Osteocyte (in vitro differentiated cells): ENCODE measurements around the gene TSPAN8. TPM values are rescaled to one million over a fixed set of nuclear protein-coding genes. Genes with fewer than 3 reads are reported as not detected.
A peak's percentile ranks its signal among the peaks of the same experiment; 100 is the strongest.

Source experiments
- DNase-seq: peaks from one replicate; pipeline ENCODE4 v3.0.0; 2021; ENCODE audit warnings: mixed read lengths; ENCODE audit not compliant: unreplicated experiment; ENCODE audit errors: extremely low spot score
- H3K27ac Mint-ChIP-seq: one replicate; pipeline ENCODE4 v1.8.0; 2021; ENCODE audit warnings: mild to moderate bottlenecking, mixed read lengths; ENCODE audit not compliant: unreplicated experiment
- H3K27me3 Mint-ChIP-seq: one replicate; pipeline ENCODE4 v1.8.0; 2021; ENCODE audit warnings: mixed read lengths; ENCODE audit not compliant: unreplicated experiment
- H3K36me3 Mint-ChIP-seq: one replicate; pipeline ENCODE4 v1.8.0; 2021; ENCODE audit warnings: mixed read lengths; ENCODE audit not compliant: unreplicated experiment
- H3K4me1 Mint-ChIP-seq: one replicate; pipeline ENCODE4 v1.8.0; 2021; ENCODE audit warnings: mixed read lengths; ENCODE audit not compliant: unreplicated experiment
- H3K4me3 Mint-ChIP-seq: one replicate; pipeline ENCODE4 v1.8.0; 2021; ENCODE audit warnings: mild to moderate bottlenecking, moderate library complexity, mixed read lengths; ENCODE audit not compliant: unreplicated experiment
- H3K9me3 Mint-ChIP-seq: one replicate; pipeline ENCODE4 v1.8.0; 2021; ENCODE audit warnings: mixed read lengths; ENCODE audit not compliant: unreplicated experiment
- total RNA-seq: library from RNA; stranded (reverse); gene quantifications from 2 replicates; pipeline ENCODE4 v1.2.1, GENCODE V29; 2021
- TF ChIP-seq, protein P1 (sequence below): fragments of 200-600 bp; sonication (generic); IDR thresholded peaks from 2 replicates; pipeline ENCODE4 v1.5.0; 2021; ENCODE audit warnings: antibody characterized with exemption, mild to moderate bottlenecking, moderate library complexity

Gene TSPAN8
- total RNA-seq, 1 donor from 2014 or later, result 0.38 TPM

DNA sequence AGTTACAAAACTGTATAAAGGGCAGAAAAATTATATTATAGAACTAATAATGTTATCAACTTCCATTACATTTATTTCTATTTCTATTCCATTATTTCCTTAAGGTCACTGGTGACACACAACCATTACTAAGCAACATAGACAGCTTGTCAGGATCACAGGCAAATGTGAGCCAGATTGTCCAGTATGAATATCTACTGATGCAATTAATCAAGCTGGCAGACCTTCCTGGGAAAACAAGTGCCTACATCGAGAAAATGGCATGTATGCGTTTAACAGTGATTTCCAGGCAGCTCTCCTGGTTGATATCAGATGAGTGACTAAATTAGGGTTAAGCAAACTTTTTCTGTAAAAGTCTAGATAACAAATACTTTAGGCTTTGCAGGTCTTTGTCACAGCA, 36.9 kb upstream of the TSPAN8 start:
- Mint-ChIP-seq H3K9me3 (no peaks in the 10 kb centered on the region), H3K27me3 (peaks cover 24% of the 10 kb centered on the region), H3K4me3 (no peak overlapping the region), H3K27ac (no peak overlapping the region), H3K36me3 (no peaks in the 10 kb centered on the region), H3K4me1 (no peaks in the 10 kb centered on the region)
- DNase-seq, result no peak
- TF ChIP-seq, protein P1, sequence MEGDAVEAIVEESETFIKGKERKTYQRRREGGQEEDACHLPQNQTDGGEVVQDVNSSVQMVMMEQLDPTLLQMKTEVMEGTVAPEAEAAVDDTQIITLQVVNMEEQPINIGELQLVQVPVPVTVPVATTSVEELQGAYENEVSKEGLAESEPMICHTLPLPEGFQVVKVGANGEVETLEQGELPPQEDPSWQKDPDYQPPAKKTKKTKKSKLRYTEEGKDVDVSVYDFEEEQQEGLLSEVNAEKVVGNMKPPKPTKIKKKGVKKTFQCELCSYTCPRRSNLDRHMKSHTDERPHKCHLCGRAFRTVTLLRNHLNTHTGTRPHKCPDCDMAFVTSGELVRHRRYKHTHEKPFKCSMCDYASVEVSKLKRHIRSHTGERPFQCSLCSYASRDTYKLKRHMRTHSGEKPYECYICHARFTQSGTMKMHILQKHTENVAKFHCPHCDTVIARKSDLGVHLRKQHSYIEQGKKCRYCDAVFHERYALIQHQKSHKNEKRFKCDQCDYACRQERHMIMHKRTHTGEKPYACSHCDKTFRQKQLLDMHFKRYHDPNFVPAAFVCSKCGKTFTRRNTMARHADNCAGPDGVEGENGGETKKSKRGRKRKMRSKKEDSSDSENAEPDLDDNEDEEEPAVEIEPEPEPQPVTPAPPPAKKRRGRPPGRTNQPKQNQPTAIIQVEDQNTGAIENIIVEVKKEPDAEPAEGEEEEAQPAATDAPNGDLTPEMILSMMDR, result no peak

DNA sequence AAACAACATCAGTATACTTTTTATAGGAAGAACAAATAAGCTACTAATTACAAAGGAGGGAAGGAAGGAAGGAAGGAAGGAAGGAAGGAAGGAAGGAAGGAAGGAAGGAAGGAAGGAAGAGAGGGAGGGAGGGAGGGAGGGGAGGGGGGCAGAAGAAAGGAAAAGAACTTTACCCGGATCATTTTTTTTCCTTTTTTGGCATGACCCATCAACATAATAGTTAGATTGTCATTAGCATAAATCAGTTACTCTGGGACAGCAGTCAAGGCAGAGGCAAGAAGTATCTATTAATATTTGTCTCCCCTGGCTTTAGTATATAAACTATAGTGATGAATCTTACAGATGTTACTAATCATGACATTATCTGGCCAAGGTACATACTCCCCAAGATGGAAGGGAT, 35.2 kb upstream of the TSPAN8 start:
- Mint-ChIP-seq H3K9me3 (no peaks in the 10 kb centered on the region), H3K27ac (no peak overlapping the region), H3K4me1 (no peaks in the 10 kb centered on the region), H3K27me3 (peaks cover 27% of the 10 kb centered on the region), H3K4me3 (no peak overlapping the region), H3K36me3 (no peaks in the 10 kb centered on the region)
- TF ChIP-seq, protein P1, result no peak
- DNase-seq, result no peak

DNA sequence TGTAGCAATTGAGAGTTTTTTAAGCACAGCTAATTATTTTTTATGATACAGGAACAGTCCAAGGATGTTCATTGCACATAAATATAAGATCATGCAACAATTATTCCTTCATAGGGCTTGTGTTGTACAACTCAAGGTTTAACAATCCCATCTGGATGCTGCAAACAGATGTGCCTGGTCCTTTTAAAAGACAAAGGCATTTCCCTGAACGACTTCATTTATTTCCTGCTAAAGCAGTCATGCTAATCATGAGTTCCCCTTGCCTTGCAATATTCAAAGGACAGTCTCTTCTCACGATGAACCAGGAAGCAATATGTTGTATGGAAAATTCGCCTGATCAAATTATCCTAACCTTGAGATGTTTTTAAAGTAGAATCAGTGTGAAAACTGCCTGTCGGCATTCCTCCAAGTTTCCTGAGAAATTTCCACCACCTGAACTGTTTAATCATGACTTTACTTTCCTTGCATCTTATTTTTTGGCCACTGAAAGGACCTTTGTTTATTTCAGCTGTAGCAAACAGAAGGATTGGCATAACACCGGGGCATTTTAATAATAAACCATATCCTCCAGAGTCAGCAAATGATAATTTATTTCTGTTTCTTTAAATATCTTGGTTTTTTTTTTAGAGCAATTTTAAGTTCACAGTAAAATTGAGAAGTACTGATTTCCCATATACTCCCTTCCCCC, 33.9 kb upstream of the TSPAN8 start:
- peaks cover 28% of the 10 kb centered on the region for H3K27me3 Mint-ChIP-seq
- DNase-seq, result no peak
- TF ChIP-seq, protein P1, result no peak
- H3K9me3 Mint-ChIP-seq, result no peaks in the 10 kb centered on the region
- no peak overlapping the region for H3K27ac Mint-ChIP-seq
- H3K4me3 Mint-ChIP-seq, result no peak overlapping the region
- H3K4me1 Mint-ChIP-seq, result peaks cover 3% of the 10 kb centered on the region
- H3K36me3 Mint-ChIP-seq, result no peaks in the 10 kb centered on the region

DNA sequence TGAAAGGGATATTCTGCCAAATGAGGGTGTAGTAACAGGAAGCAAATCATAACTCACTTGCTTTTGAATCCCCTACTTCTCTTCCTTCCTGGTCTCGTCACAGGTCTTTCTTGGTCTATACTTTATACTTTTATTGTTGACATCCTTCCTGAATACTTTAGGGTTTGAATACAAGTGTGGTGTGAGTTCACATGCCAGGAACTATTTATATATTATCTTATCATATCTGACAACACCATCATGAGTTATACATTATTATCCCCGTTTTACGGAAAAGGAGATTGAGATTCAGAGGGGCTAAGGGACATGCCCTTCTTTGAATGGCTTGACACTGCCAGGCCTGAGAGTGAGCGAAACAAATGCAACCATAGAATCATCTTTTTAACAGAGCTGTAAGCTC, 33.0 kb upstream of the TSPAN8 start:
- Mint-ChIP-seq H3K4me1 (peaks cover 5% of the 10 kb centered on the region), H3K4me3 (no peak overlapping the region), H3K27me3 (peaks cover 28% of the 10 kb centered on the region), H3K36me3 (no peaks in the 10 kb centered on the region), H3K9me3 (no peaks in the 10 kb centered on the region), H3K27ac (no peak overlapping the region)
- TF ChIP-seq, protein P1, result no peak
- DNase-seq, result no peak

DNA sequence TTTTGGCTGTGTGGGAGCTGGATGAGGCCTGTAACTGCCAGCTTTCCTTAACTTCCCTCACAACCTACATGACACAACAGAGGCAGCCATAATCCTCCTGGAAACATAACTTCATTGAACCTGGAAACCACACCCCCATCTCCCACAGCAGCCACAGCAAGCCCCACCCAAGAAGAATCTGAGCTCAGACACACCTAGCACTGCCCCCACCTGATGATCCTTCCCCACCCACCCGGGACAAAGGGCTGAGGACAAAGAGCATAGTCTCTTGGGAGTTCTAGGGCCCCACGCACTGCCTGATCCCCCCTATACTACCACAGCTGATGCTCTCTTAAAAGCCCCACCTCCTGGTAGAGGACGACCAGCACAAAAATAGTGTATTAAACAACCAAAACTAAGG, 29.6 kb upstream of the TSPAN8 start:
- TF ChIP-seq, protein P1, result no peak
- Mint-ChIP-seq H3K36me3 (no peaks in the 10 kb centered on the region), H3K27ac (peak overlapping the region; percentile 39), H3K9me3 (no peaks in the 10 kb centered on the region), H3K27me3 (peaks cover 12% of the 10 kb centered on the region), H3K4me1 (peaks cover 9% of the 10 kb centered on the region), H3K4me3 (no peak overlapping the region)
- DNase-seq, result no peak
